Measurements from ENCODE around the gene CLBA1. TPM values are rescaled to one million over a fixed set of nuclear protein-coding genes. Genes with fewer than 3 reads are reported as not detected.

Gene CLBA1
- total RNA-seq, 4 donors from 2014 or later = 2.2 to 11.7 (median 6.5) TPM

DNA sequence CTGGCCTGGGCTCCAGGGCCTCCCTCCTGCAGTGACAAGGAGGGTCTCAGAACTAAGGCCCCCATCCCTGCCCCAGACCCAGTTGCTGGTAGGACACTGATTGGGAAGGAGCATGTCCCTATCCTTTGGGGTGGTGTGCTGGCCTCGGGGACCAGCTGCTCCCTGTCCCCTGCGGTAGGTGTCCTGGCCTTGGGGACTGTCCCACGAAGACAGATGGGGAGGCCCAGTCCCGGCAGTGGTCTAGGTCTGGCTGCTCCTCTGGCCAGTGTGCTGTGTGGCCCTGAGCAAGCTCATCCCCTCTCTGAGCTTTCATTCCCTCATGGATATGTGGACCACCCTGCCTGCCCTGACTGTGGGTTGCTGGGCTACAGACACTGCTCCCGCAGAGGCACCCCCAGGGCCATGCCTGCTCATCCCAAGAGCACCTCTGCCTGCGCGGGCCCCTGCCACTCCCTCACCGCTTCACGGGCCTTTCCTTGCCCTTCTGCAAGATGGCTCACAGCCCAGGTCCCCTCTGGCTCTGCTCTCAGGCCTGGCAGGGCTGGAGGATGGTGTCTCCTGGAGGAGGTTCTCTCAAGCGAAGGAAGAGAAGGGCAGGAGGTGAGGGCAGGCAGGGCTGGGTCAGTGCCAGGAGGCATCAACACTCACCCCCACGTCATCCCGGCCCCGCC lies 19.9 kb upstream of the CLBA1 start:
- DNase-seq (ENCODE audit: low spot score in 2 of 2) = no peak
- intact Hi-C loops (cut with DNase I; ENCODE audit: low total_unique reads) = no loop called here
- WGBS, 2 donors = 35 to 46% methylated on average over 9 to 11 of the region's 13 CpGs
- TF ChIP-seq POLR2A (IDR thresholded peaks at IDR 0.05) = no peak
- TF ChIP-seq, protein P1, sequence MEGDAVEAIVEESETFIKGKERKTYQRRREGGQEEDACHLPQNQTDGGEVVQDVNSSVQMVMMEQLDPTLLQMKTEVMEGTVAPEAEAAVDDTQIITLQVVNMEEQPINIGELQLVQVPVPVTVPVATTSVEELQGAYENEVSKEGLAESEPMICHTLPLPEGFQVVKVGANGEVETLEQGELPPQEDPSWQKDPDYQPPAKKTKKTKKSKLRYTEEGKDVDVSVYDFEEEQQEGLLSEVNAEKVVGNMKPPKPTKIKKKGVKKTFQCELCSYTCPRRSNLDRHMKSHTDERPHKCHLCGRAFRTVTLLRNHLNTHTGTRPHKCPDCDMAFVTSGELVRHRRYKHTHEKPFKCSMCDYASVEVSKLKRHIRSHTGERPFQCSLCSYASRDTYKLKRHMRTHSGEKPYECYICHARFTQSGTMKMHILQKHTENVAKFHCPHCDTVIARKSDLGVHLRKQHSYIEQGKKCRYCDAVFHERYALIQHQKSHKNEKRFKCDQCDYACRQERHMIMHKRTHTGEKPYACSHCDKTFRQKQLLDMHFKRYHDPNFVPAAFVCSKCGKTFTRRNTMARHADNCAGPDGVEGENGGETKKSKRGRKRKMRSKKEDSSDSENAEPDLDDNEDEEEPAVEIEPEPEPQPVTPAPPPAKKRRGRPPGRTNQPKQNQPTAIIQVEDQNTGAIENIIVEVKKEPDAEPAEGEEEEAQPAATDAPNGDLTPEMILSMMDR (IDR thresholded peaks at IDR 0.05) = no peak
- no peak overlapping the region for H3K4me3 ChIP-seq (ENCODE audit: low read depth, poor library complexity, severe bottlenecking)

DNA sequence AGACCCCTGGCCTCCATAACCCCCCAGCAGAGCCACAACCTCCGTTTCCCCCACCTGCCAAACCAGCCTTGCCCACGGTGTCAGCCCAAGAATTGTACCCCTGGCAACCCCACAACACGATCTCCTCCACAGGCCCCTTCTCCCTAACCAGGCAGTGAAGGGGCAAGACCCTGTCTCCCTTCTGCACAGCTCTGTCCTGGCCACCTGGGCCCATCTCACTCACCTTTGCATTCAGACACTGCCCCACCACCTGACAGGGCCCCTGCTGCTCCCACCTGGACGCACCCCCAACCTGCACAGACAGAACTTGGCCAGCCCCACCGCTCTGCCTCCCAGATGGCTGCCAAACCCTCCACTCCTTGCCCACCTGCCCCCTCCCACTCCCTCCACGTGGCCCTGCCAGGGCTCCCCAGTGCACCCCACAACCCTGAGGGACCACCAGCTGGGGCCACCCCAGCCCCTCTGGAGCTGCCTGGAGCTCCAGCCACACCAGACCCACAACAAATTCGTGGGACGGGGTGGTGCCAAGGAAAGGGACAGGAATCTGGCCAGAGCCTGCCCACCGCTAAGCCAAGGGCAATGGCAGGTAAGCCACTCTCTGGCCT lies 19.2 kb upstream of the CLBA1 start:
- WGBS, 2 donors = 57 to 58% methylated on average over 8 to 9 of the region's 9 CpGs
- TF ChIP-seq POLR2A (IDR thresholded peaks at IDR 0.05) = no peak
- TF ChIP-seq, protein P1 (IDR thresholded peaks at IDR 0.05) = no peak
- DNase-seq (ENCODE audit: low spot score in 2 of 2) = no peak
- intact Hi-C loops (cut with DNase I; ENCODE audit: low total_unique reads) = no loop called here
- H3K4me3 ChIP-seq (ENCODE audit: low read depth, poor library complexity, severe bottlenecking) = no peak overlapping the region

DNA sequence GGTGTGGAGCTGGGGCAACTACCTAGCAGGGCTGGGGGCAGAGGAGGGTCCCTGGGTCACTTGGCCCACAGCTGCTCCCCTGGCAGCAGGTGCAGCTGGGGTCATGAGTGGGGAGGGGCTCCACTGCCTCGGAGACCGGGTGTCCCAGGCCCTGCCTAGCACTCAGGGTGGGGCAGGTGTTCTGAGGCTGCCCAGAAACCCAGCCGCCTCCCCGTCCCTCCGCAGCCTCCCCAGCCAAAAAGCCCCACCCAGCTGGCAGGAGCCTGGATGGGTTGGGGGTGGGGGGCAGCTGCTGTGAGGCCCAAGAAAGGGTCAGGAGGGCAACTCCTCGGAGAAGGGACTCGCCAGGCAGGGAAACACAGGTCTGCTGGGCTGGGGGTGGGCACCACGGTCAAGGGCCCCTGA lies 18.6 kb upstream of the CLBA1 start:
- TF ChIP-seq POLR2A (IDR thresholded peaks at IDR 0.05) = no peak
- TF ChIP-seq, protein P1 (IDR thresholded peaks at IDR 0.05) = no peak
- DNase-seq (ENCODE audit: low spot score in 2 of 2) = peak in 1 of 2 donors; percentile 91
- WGBS, 2 donors = 12 to 21% methylated on average over 3 to 6 of the region's 8 CpGs
- no peak overlapping the region for H3K4me3 ChIP-seq (ENCODE audit: low read depth, poor library complexity, severe bottlenecking)
- intact Hi-C loops (cut with DNase I; ENCODE audit: low total_unique reads) = no loop called here

DNA sequence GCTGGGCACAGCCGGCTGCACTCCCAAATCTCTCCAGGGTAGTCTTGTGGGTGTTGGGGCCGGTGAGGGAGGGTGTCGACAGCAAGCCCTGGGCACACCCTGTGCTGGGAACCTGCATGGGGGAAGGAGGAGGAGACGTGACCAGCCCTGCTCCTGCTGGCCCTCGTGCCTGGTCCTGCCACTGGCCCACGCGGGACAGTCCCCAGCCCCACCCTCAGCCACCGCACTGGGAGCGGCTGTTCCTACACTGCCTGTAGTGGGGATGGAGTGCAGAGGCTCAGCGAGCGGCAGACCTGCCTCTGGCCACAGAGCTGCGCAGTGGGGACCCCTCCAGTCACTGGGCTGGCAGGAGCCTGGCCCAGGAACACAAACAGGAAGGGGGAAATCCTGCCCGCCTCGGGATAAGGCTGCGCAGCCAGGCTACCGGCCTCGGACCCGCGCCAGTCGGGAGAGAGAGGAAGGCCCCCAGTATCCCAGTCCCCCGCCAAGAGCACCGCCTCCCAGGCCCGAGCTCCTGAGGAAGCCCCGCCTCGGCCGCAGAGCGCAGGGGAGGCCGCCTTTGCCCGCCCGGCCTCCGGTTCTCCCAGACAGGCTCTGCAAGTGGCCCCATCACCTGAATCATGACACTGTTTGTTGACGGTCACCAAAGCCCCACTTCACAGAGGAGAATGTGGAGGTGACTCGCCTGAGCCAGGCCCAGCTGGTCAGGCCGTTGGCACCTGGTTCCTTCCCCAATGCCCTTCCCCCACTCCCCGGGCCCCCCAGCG lies 18.0 kb upstream of the CLBA1 start:
- H3K4me3 ChIP-seq (ENCODE audit: low read depth, poor library complexity, severe bottlenecking) = no peak overlapping the region
- WGBS, 2 donors = 0 to 8% methylated on average over 26 to 27 of the region's 36 CpGs
- intact Hi-C loops (cut with DNase I; ENCODE audit: low total_unique reads) = no loop called here
- TF ChIP-seq, protein P1 (IDR thresholded peaks at IDR 0.05) = no peak
- no peak for TF ChIP-seq POLR2A (IDR thresholded peaks at IDR 0.05)
- peak; percentile 80 to 95 for DNase-seq (ENCODE audit: low spot score in 2 of 2)

DNA sequence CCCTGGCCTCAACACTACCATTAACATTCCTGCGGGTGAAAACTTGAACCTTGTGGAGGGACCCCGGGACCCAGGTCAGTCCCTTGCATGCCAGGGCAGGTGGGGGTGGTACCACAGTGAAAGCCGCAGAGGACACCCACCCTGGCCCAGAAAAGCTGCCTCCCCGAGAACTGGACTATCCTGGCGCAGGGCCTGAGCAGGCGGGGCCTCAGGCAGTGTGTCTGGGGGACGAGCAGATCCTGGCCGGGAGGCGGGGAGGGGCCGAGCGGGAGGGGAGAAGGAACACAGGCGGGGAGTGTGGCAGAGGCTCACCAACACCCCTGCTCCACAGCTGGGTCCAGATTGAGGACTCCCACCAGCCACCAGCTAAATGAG lies 17.4 kb upstream of the CLBA1 start:
- peak; percentile 80 to 96 for DNase-seq (ENCODE audit: low spot score in 2 of 2)
- WGBS, 2 donors = 6 to 10% methylated on average over 12 of the region's 12 CpGs
- H3K4me3 ChIP-seq (ENCODE audit: low read depth, poor library complexity, severe bottlenecking) = no peak overlapping the region
- TF ChIP-seq, protein P1 (IDR thresholded peaks at IDR 0.05) = no peak
- TF ChIP-seq POLR2A (IDR thresholded peaks at IDR 0.05) = no peak
- intact Hi-C loops (cut with DNase I; ENCODE audit: low total_unique reads) = no loop called here

Data from lower leg skin (tissue), 4 donors.